ENCODE measurements around the gene ANAPC10. TPM values are rescaled to one million over a fixed set of nuclear protein-coding genes. Genes with fewer than 3 reads are reported as not detected.
"Not testable (repeated sequence)": the region's sequence is repeated elsewhere in the genome, so short reads cannot be mapped to it uniquely, and the experiment has no call there.

ANAPC10 gene
- total RNA-seq (17.4 and 20.1 TPM in 2 replicates), polyA plus RNA-seq (26.9 and 36.5 TPM in 2 replicates)

GRCh38 chr4:145097821-145098674, at the start of gene ANAPC10, which contains the start of gene ABCE1:
Gene ANAPC10 (minus strand): TSS chr4:145098196. CDS start chr4:145096099, 2,097 bp downstream.
Gene ABCE1 (plus strand): TSS chr4:145098311. CDS start chr4:145104413, 6,102 bp downstream.
- H3K4me1 ChIP-seq (ENCODE audit: low read depth): peaks cover 8% of the 10 kb centered on the region

DNA sequence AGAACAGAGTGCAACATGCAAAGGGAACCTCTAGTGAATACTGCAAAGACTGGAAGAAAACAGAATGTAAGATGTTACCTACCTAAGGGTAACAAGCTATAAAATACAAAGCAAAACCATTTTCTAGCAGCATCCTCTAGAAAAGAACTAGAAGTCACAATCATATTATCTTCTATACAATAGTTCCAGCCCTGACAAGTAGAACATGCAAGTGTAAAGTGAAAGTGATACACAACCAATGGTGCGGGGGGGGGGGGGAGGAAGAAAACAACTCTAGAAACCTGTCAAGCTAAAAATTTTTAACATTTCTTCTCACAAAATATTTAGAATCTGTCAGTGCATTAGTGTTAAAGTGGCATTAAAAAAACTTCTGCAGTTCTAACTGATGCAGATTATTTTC, 38.2 kb upstream of the ANAPC10 start:
- not testable (repeated sequence) for H3K4me1 ChIP-seq (ENCODE audit: low read depth)

More at GRCh38 chr4:145097821-145098674, at the start of gene ANAPC10, which contains the start of gene ABCE1:
- Histone ChIP-seq H3K36me3 (peaks cover 9% of the 10 kb centered on the region), H3K27ac (peak within 1 kb of the TSS; percentile 95), H3K4me3 (peak within 1 kb of the TSS; percentile 65), H3K27me3 (no peaks in the 10 kb centered on the region), H3K9me3 (ENCODE audit: low read depth) (no peaks in the 10 kb centered on the region)
- TF ChIP-seq, protein P1, sequence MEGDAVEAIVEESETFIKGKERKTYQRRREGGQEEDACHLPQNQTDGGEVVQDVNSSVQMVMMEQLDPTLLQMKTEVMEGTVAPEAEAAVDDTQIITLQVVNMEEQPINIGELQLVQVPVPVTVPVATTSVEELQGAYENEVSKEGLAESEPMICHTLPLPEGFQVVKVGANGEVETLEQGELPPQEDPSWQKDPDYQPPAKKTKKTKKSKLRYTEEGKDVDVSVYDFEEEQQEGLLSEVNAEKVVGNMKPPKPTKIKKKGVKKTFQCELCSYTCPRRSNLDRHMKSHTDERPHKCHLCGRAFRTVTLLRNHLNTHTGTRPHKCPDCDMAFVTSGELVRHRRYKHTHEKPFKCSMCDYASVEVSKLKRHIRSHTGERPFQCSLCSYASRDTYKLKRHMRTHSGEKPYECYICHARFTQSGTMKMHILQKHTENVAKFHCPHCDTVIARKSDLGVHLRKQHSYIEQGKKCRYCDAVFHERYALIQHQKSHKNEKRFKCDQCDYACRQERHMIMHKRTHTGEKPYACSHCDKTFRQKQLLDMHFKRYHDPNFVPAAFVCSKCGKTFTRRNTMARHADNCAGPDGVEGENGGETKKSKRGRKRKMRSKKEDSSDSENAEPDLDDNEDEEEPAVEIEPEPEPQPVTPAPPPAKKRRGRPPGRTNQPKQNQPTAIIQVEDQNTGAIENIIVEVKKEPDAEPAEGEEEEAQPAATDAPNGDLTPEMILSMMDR (IDR thresholded peaks at IDR 0.05; ENCODE audit: low read depth, low read length): peak; percentile 38
- peak; percentile 99 to 100 for DNase-seq (ENCODE audit: low read depth in 1 of 2, low spot score in 1 of 2)

DNA sequence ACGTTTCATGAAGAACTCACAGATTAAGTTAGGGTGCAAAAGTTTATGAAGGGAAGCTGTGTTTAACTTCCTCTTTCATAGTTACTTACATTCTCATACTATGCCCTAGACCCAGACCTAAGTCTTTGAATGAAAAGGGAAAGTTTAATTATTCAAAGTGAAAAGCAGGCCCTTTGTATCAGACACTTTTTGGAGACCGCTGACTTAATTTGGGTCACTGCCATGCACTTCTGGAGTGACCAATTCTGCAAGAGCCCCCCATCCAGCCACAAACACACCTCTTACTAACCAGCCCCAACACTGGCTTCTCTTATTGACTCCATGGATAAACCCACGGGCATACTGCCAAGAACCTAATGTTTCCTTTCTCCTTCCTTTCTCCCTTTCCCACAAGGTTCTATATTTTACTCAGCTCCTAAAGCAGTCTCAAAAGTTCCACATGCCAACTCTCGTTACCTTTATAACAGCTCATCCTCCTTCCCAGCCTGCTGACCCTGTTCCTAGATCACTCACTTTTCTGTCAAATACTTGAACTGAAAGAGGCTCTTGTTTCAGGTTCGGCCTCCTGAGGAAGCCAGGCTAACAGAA, 34.6 kb upstream of the ANAPC10 start:
- Histone ChIP-seq H3K4me1 (ENCODE audit: low read depth) (no peaks in the 10 kb centered on the region), H3K27me3 (no peaks in the 10 kb centered on the region), H3K27ac (peak overlapping the region; percentile 52), H3K4me3 (no peak overlapping the region), H3K9me3 (ENCODE audit: low read depth) (no peaks in the 10 kb centered on the region), H3K36me3 (peaks cover 23% of the 10 kb centered on the region)
- TF ChIP-seq, protein P1 (IDR thresholded peaks at IDR 0.05; ENCODE audit: low read depth, low read length): no peak
- DNase-seq (ENCODE audit: low read depth in 1 of 2, low spot score in 1 of 2): peak; percentile 2 to 39

More for the DNA sequence above, 38.2 kb upstream of the ANAPC10 start:
- peaks cover 38% of the 10 kb centered on the region for H3K36me3 ChIP-seq
- not testable (repeated sequence) for H3K9me3 ChIP-seq (ENCODE audit: low read depth); H3K4me3 ChIP-seq; DNase-seq (ENCODE audit: low read depth in 1 of 2, low spot score in 1 of 2); H3K27ac ChIP-seq; H3K27me3 ChIP-seq

DNA sequence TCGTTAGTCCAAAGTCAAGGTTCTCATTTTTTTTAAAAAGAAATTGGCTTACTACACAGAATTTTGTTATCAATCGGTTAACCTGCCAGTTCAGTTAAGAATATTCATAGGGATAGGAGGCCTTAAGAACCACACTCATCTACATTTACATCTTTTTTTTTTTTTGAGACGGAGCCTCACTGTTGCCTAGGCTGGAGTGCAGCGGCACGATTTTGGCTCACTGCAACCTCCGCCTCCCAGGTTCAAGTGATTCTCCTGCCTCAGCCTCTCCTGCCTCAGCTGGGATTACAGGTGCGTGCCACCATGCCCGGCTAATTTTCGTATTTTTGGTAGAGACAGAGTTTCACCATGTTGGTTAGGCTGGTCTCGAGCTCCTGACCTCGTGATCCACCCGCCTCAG, 33.9 kb upstream of the ANAPC10 start:
- TF ChIP-seq, protein P1 (IDR thresholded peaks at IDR 0.05; ENCODE audit: low read depth, low read length): no peak
- Histone ChIP-seq H3K27me3 (no peaks in the 10 kb centered on the region), H3K4me3 (no peak overlapping the region), H3K36me3 (peaks cover 26% of the 10 kb centered on the region), H3K9me3 (ENCODE audit: low read depth) (no peaks in the 10 kb centered on the region), H3K4me1 (ENCODE audit: low read depth) (no peaks in the 10 kb centered on the region), H3K27ac (peak overlapping the region; percentile 52)
- no peak for DNase-seq (ENCODE audit: low read depth in 1 of 2, low spot score in 1 of 2)

- Histone ChIP-seq H3K36me3 (peaks cover 32% of the 10 kb centered on the region), H3K4me3 (no peak overlapping the region), H3K27ac (peak overlapping the region; percentile 52), H3K9me3 (ENCODE audit: low read depth) (no peaks in the 10 kb centered on the region), H3K27me3 (no peaks in the 10 kb centered on the region), H3K4me1 (ENCODE audit: low read depth) (no peaks in the 10 kb centered on the region)
- peak in 1 of 2 donors; percentile 77 for DNase-seq (ENCODE audit: low read depth in 1 of 2, low spot score in 1 of 2)
- TF ChIP-seq, protein P1 (IDR thresholded peaks at IDR 0.05; ENCODE audit: low read depth, low read length): no peak
Observed at GRCh38 chr4:145130788-145131399, 32.9 kb upstream of the ANAPC10 start.

Measured in cardiac muscle cell (in vitro differentiated cells and primary cell).